BE2C (cell line): ENCODE measurements around the gene HIC2.
"Not testable (repeated sequence)": the region's sequence is repeated elsewhere in the genome, so short reads cannot be mapped to it uniquely, and the experiment has no call there.

Source experiments
- DNase-seq: peaks from one replicate; pipeline ENCODE4 v3.0.0-alpha.2; 2020
- H3K27me3 ChIP-seq: fragments of 250-450 bp; sonication (Bioruptor Pico); 2 replicates; pipeline ENCODE4 v1.5.1; 2020; ENCODE audit warnings: mild to moderate bottlenecking
- H3K36me3 ChIP-seq: fragments of 250-450 bp; sonication (Bioruptor Pico); 2 replicates; pipeline ENCODE4 v1.5.1; 2020; ENCODE audit warnings: mild to moderate bottlenecking
- H3K4me1 ChIP-seq: fragments of 250-450 bp; sonication (Bioruptor Pico); 2 replicates; pipeline ENCODE4 v1.5.1; 2020
- H3K4me3 ChIP-seq: 2 replicates; pipeline ENCODE4 v1.5.1; 2011; ENCODE audit warnings: low read depth, low read length
- H3K9me3 ChIP-seq: fragments of 250-450 bp; sonication (Bioruptor Pico); 2 replicates; pipeline ENCODE4 v1.5.1; 2020
- TF ChIP-seq, protein P1 (sequence below): IDR thresholded peaks from 2 replicates; pipeline ENCODE4 v1.5.1; 2012; ENCODE audit warnings: mild to moderate bottlenecking, low read depth, low read length

Gene HIC2

DNA sequence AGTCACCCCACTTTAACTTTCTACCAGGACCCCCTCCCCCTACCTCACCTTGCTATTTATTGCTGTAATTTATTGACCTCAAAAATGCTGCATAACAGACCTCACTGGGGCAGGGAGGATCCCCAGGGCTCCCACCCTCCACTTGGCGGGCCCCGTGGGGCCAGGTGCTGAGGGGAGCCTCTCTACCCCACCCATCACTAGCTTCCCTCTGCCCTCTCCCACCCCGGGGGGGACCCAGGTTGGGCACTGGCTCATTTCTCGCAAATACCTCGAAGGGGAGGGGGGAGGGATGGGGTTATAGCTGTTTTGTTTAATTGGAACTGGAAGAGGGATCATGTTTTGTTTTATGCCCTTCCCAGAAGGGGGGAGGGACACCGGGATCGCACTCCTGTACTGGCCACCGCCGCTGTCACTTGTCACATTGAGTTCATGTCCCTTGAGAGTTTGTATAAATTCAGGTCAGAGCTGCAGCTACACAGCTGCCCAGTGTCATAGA lies 33.7 kb downstream of the HIC2 start:
- peak; percentile 11 for DNase-seq
- H3K9me3 ChIP-seq: no peaks in the 10 kb centered on the region
- no peak overlapping the region for H3K4me3 ChIP-seq
- TF ChIP-seq, protein P1, sequence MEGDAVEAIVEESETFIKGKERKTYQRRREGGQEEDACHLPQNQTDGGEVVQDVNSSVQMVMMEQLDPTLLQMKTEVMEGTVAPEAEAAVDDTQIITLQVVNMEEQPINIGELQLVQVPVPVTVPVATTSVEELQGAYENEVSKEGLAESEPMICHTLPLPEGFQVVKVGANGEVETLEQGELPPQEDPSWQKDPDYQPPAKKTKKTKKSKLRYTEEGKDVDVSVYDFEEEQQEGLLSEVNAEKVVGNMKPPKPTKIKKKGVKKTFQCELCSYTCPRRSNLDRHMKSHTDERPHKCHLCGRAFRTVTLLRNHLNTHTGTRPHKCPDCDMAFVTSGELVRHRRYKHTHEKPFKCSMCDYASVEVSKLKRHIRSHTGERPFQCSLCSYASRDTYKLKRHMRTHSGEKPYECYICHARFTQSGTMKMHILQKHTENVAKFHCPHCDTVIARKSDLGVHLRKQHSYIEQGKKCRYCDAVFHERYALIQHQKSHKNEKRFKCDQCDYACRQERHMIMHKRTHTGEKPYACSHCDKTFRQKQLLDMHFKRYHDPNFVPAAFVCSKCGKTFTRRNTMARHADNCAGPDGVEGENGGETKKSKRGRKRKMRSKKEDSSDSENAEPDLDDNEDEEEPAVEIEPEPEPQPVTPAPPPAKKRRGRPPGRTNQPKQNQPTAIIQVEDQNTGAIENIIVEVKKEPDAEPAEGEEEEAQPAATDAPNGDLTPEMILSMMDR: no peak
- H3K4me1 ChIP-seq: no peaks in the 10 kb centered on the region
- no peaks in the 10 kb centered on the region for H3K27me3 ChIP-seq
- H3K36me3 ChIP-seq: peaks cover 16% of the 10 kb centered on the region

DNA sequence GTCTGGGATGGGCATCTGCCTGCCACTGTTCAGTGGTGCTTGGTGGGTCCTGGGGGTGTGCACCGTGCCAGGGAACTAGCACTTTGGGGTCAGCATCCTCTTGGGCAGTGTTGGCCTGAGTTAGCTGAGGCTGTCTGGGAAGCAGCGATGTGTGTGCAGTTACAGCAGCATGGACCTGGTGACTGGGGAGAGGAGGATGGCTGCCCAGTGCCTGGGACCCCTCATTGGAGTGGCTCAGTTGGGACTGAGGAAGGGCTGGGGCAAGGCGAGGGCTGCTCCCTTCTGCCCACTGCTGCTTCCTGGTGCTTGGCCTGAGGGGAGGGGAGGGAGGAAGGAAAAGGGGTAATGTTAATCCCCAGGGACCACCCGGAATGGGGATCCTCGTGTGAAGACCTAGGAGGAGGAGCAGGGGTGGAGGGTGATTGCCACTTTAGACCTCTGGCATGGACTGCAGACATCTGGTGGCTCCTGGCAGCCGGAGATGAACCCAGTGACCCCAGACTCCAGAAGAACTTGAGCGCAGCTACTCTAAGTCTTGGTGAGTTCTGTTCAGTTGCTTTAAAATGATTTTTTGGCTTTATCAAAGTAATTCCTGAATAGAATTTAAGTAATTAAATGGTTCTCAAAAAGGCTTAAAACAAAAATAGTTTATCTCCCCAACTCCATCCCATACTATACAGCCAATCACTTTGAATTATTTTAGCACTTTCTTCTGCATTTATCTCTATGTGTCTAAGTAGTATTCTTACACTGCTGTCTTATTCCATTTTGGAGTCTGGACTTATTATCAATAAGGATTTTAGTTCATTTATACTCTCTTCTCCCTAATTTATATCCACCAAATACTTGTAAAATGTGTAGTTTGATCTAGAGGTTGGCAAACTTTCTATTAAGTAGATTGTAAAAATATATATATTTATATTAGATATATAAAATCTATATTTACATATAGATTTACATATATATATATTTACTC lies 34.7 kb downstream of the HIC2 start:
- no peak for DNase-seq
- H3K4me3 ChIP-seq: no peak overlapping the region
- H3K27me3 ChIP-seq: no peaks in the 10 kb centered on the region
- no peaks in the 10 kb centered on the region for H3K9me3 ChIP-seq
- H3K36me3 ChIP-seq: peaks cover 7% of the 10 kb centered on the region
- TF ChIP-seq, protein P1: no peak
- H3K4me1 ChIP-seq: no peaks in the 10 kb centered on the region

DNA sequence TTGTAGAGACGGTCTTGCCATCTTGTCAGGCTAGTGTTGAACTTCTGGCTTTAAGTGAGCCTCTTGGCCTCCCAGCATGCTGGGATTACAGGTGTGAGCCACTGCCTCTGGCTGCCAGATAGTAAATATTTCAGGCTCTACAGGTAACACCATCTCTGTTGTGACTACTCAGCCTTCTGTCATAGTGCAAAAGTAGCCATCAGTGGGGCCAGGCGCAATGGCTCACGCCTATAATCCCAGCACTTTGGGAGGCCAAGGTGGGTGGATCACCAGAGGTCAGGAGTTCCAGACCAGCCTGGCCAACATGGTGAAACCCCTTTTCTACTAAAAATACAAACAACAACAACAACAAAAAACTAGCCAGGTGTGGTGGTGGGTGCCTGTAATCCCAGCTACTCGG lies 35.5 kb downstream of the HIC2 start:
- not testable (repeated sequence) for H3K4me1 ChIP-seq, H3K36me3 ChIP-seq, H3K4me3 ChIP-seq, H3K9me3 ChIP-seq, DNase-seq, H3K27me3 ChIP-seq

DNA sequence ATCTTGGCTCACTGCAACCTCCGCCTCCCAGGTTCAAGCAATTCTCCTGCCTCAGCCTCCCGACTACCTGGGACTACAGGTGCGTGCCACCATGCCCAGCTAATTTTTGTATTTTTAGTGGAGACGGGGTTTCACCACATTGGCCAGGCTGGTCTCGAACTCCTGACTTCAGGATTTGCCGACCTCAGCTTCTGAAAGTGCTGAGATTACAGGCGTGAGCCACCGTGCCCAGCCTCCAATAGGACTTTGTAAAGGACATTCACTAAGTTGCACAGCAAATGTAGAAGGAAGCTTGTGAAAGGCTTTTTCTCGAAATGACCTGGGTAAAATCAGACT lies 37.8 kb downstream of the HIC2 start:
- not testable (repeated sequence) for H3K27me3 ChIP-seq, H3K4me1 ChIP-seq, H3K36me3 ChIP-seq, H3K4me3 ChIP-seq, H3K9me3 ChIP-seq, DNase-seq

DNA sequence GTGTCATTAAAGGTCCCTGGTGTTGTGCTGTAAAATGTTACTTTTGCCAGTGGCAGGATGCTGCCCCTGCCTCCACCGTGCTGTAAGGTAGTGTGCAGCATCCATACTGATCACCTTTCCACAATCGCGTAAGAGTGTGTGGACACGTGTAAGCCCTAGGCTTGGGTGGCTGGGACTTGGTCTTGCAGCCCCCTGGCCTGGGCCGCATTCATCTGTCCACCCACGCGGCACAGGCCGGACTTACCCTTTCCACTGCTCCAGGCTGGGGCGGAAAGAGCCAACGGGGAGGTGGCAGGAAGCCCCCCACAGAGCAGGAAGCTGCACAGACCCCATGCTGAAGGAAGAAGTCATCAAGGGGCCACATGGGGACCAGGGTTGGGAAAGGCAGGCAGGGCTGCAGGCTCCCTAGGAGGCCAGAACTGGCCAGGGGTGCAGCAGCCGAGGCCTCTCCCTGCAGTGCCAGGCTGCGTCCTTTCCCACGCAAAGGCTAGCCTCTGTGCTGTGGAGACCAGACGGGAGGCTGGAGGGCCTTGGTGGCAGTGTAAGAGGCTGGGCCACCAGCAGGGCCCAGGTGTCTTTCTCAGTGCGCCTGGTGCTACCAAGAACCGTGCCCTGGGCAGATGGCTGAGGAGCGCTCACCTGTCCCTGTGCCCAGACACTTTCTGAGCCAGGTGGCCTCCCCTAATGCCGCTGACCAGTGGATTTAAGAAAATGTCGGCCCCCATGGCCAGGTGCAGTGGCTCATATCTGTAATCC lies 38.3 kb downstream of the HIC2 start:
- H3K9me3 ChIP-seq: no peaks in the 10 kb centered on the region
- H3K4me3 ChIP-seq: no peak overlapping the region
- TF ChIP-seq, protein P1: no peak
- no peaks in the 10 kb centered on the region for H3K4me1 ChIP-seq
- H3K36me3 ChIP-seq: no peaks in the 10 kb centered on the region
- DNase-seq: no peak
- no peaks in the 10 kb centered on the region for H3K27me3 ChIP-seq

DNA sequence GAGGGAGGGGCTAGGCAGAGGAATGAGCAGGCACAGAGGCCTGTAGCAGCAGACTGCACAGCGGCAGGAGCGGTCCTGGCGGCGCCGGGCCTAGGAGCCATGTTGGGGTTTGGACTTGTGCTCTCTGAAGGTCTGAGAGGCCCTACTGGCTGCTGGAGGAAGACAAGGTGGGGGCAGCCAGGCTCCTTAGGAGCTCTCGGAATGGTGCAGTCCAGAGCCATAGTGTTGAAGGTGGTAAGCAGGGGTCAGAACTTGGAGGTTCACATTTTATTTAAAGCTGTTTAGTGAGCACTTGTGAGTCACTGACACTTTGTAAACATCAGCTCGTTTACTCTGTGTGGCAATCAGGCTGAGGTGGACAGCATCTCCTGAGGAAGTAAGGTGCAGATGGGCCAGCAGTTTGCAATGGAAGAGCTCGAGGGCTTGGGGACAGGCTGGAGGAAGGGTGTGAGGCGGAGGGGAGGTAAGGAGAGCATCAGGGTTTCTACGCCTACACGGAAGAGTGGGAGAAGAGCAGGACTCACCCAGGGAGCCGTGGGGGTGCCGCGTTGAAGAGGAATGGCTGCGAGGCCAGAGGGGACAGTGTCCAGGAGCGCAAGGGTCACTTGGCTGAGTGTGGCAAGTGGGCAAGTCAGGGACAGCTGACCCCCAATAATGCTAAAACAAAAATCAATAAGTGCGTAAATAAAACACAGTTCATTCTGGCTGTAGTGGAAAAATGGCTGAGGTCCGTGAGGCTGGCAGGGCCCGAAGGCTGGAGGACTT lies 40.0 kb downstream of the HIC2 start:
- TF ChIP-seq, protein P1: no peak
- Histone ChIP-seq H3K9me3 (no peaks in the 10 kb centered on the region), H3K4me1 (no peaks in the 10 kb centered on the region), H3K27me3 (no peaks in the 10 kb centered on the region), H3K4me3 (no peak overlapping the region), H3K36me3 (no peaks in the 10 kb centered on the region)
- DNase-seq: peak; percentile 9

DNA sequence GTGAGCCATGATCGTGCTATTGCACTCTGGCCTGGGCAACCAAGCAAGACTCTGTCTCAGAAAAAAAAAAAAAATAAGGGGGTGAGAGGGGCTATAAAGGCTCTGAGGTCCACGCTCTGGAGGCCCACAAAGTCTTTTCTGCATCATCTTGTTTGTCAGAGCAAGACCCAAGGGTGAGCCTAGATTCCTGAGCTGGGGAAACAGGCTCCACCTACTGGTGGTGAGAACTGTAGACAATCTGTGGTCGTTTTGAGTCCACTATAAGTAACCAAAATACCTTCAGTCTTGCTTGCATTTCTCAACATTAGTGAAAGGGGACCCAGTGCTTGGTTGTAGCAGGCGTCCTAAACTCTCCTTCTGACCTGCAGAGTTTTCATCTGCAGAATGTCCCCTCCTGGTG lies 45.5 kb downstream of the HIC2 start:
- not testable (repeated sequence) for DNase-seq, H3K27me3 ChIP-seq

DNA sequence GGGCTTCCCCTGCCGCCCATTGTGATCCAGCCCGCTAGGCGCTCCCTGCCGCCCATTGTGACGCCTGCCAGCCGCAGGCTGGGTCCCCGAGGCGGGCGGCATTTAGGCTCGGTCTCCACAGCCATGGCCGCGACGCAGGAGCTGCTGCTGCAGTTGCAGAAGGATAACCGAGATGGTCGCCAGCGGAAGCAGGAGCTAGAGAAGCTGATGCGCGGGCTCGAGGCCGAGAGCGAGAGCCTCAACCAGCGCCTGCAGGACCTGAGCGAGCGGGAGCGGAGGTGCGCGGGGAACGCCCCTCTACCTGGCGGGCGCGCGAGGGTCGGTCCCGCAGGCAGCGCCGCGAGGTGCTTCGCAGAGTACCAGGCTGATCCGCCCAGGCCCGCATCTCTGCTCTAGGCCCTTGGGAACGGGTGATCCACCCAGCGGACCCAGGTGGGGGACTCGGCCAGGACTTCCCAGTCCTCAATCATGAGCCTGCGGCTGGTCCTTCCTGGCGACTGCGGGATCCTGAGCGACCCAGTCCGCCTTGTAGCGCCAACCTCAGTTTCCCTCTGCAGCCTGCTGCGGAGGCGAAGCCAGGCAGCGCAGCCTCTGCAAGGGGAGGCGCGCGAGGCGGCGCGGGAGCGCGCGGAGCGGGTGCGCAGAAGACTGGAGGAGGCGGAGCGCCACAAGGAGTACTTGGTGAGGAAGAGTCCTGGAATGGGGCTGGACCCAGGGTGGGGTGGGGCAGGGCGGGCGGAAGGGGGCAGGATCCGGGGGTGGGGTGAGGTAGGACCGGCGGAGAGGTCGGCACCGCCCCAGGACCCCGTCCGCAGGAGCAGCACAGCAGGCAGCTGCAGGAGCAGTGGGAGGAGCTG lies 50.4 kb downstream of the HIC2 start, which contains the start of gene TMEM191C:
Gene TMEM191C (plus strand): TSS at position 51 of the 857 bp plus-strand sequence. CDS start 73 bp downstream, at position 124.
- not testable (repeated sequence) for H3K9me3 ChIP-seq, H3K36me3 ChIP-seq, H3K4me1 ChIP-seq, DNase-seq, H3K27me3 ChIP-seq
- peak within 1 kb of the TSS; percentile 31; the same call in 1 of the 2 replicates for H3K4me3 ChIP-seq

More for the DNA sequence above, 45.5 kb downstream of the HIC2 start:
- H3K4me3 ChIP-seq, H3K9me3 ChIP-seq, H3K4me1 ChIP-seq, H3K36me3 ChIP-seq: not testable (repeated sequence)

DNA sequence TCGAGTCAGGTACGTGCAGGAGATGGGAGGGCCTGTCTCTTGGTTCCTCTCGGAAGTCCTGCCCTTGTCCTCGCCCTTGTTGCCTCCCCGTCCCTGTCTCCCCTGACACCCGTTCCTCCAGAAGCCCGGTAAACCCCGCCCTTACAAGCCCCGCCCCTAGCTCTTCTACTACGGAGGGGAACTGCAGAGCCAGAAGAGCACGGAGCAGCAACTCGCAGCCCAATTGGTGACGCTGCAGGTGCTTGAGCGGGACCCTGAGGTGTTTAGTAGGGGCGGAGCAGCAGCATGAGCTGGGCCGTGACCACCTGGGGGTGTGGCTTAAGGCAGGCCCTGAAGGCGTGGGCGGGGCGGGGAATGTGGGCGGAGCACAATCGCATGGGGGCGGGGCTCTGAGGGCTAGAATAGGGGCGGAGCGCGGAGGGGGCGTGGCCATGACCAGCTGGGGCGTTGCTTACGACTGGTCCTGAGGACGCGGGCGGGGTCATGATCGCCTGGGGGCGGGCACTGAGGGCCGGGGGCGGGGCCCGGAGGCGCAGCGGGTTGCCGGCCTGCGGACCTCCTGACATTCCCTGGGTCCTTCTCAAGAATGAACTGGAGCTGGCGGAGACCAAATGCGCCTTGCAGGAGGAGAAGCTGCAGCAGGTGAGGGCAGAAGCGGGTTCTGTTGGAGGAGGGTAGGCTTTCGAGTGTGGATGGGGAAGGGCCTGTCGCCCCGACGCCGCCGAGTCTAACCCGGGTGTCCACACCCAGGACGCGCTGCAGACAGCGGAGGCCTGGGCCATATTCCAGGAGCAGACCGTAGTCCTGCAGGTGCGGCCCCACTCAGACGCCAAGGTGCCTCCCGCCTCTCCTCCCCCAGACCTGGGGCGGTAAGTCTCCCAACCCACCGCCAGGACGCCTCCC lies 51.3 kb downstream of the HIC2 start:
- H3K4me1 ChIP-seq, H3K27me3 ChIP-seq, H3K9me3 ChIP-seq, H3K36me3 ChIP-seq: not testable (repeated sequence)
- H3K4me3 ChIP-seq: peak overlapping the region; percentile 31; the same call in 1 of the 2 replicates
- DNase-seq: peak; percentile 93
